Fibroblast of lung (primary cell): ENCODE results near the gene SMC3.
A peak's percentile ranks its signal among the peaks of the same experiment; 100 is the strongest.

Experiments used
- CTCF ChIP-seq, 2 donors: IDR thresholded peaks in 1 of 2; conservative IDR thresholded peaks in 1 of 2; 1 replicate in 1 of 2; 2 replicates in 1 of 2; pipeline ENCODE4 v1.5.1; 2011 to 2012; ENCODE audit warnings: low read length in 2 of 2, control low read depth in 1 of 2, inconsistent platforms in 1 of 2, low read depth in 1 of 2, mild to moderate bottlenecking in 1 of 2
- EZH2 ChIP-seq: IDR thresholded peaks from 2 replicates; pipeline ENCODE4 v1.5.1; 2012; ENCODE audit warnings: low read length, control low read depth, mild to moderate bottlenecking; ENCODE audit errors: missing control alignments

GRCh38 chr10:110643035-110643652 is 75.6 kb downstream of the SMC3 start:
- TF ChIP-seq CTCF (conservative IDR thresholded peaks at IDR 0.05 in 1 of 2, IDR thresholded peaks at IDR 0.05 in 1 of 2; ENCODE audit: low read depth in 1 of 2, low read length in 2 of 2) (no peak), EZH2 (peak; percentile 75)
